DND-41 (cell line): ENCODE data around the gene CDKN2B-AS1.

ENCODE experiments used
- ATAC-seq: fragments of 200-7000 bp; cut with Tn5 transposase; 3 replicates; pipeline ENCODE4 v1.9.1; 2021; ENCODE audit warnings: low read depth; ENCODE audit not compliant: insufficient read depth
- DNase-seq: peaks from one replicate; pipeline ENCODE4 v3.0.0-alpha.2; 2020
- H2AFZ ChIP-seq: 2 replicates; pipeline ENCODE4 v1.6.0; 2012; ENCODE audit warnings: low read depth, low read length
- H3K27ac ChIP-seq: 2 replicates; pipeline ENCODE4 v1.5.1; 2012; ENCODE audit warnings: low read length, inconsistent platforms
- H3K27me3 ChIP-seq: fragments of 200-600 bp; sonication (generic); 2 replicates; pipeline ENCODE4 v1.6.0; 2012; ENCODE audit warnings: low read length, mild to moderate bottlenecking, inconsistent platforms; ENCODE audit not compliant: insufficient read depth, poor library complexity
- H3K36me3 ChIP-seq: 2 replicates; pipeline ENCODE4 v1.5.1; 2012; ENCODE audit warnings: low read length, inconsistent platforms; ENCODE audit not compliant: insufficient read depth
- H3K4me1 ChIP-seq: 2 replicates; pipeline ENCODE4 v1.5.1; 2012; ENCODE audit warnings: mild to moderate bottlenecking, low read length; ENCODE audit not compliant: insufficient read depth
- H3K4me2 ChIP-seq: 2 replicates; pipeline ENCODE4 v1.6.0; 2012; ENCODE audit warnings: mild to moderate bottlenecking, moderate library complexity, low read length, inconsistent platforms; ENCODE audit not compliant: insufficient read depth
- H3K4me3 ChIP-seq, 2 experiments: fragments of 200-600 bp in 1 of 2; shearing (Covaris generic) in 1 of 2; 2 replicates each; pipeline ENCODE4 v1.5.1; 2012 to 2016; ENCODE audit warnings: inconsistent platforms in 2 of 2, low read length in 2 of 2, mild to moderate bottlenecking in 2 of 2, low read depth in 1 of 2, moderate library complexity in 1 of 2
- H3K79me2 ChIP-seq: 2 replicates; pipeline ENCODE4 v1.6.0; 2012; ENCODE audit warnings: low read length, inconsistent platforms; ENCODE audit not compliant: insufficient read depth
- H3K9ac ChIP-seq: 2 replicates; pipeline ENCODE4 v1.6.0; 2012; ENCODE audit warnings: low read depth, mild to moderate bottlenecking, inconsistent platforms, low read length, moderate library complexity
- H3K9me3 ChIP-seq: 2 replicates; pipeline ENCODE4 v1.5.1; 2012; ENCODE audit warnings: low read length, moderate library complexity, mild to moderate bottlenecking, inconsistent platforms; ENCODE audit not compliant: insufficient read depth, severe bottlenecking
- H4K20me1 ChIP-seq: 2 replicates; pipeline ENCODE4 v1.6.0; 2012; ENCODE audit warnings: low read length; ENCODE audit not compliant: insufficient read depth
- CTCF ChIP-seq: IDR thresholded peaks from 2 replicates; pipeline ENCODE4 v1.5.1; 2012; ENCODE audit warnings: borderline replicate concordance, low read length, moderate library complexity, mild to moderate bottlenecking; ENCODE audit not compliant: poor library complexity, severe bottlenecking; ENCODE audit errors: extremely low read depth
- EZH2 ChIP-seq: IDR thresholded peaks from 3 replicates; pipeline ENCODE4 v1.6.1; 2012; ENCODE audit warnings: borderline replicate concordance, low read depth, mild to moderate bottlenecking, moderate library complexity, low read length, inconsistent platforms; ENCODE audit not compliant: severe bottlenecking

Gene CDKN2B-AS1

GRCh38 chr9:21968331-21969010 is 26.1 kb upstream of the CDKN2B-AS1 start:
- Histone ChIP-seq H3K36me3 (peaks cover 67% of the 10 kb centered on the region), H3K4me3 (no peak overlapping the region), H2AFZ (no peak overlapping the region), H3K4me2 (no peak overlapping the region), H3K27me3 (no peaks in the 10 kb centered on the region), H3K9me3 (no peaks in the 10 kb centered on the region), H4K20me1 (peaks cover 20% of the 10 kb centered on the region), H3K4me1 (peaks cover 18% of the 10 kb centered on the region), H3K27ac (no peak overlapping the region), H3K79me2 (peaks cover 43% of the 10 kb centered on the region), H3K9ac (no peak overlapping the region)
- no peak for ATAC-seq
- TF ChIP-seq CTCF, result no peak
- TF ChIP-seq EZH2, result no peak
- DNase-seq, result no peak

GRCh38 chr9:21969011-21969940 is 25.3 kb upstream of the CDKN2B-AS1 start:
- H3K4me2 ChIP-seq, result no peak overlapping the region
- H3K9me3 ChIP-seq, result no peaks in the 10 kb centered on the region
- H3K4me3 ChIP-seq, result no peak overlapping the region
- peaks cover 51% of the 10 kb centered on the region for H3K79me2 ChIP-seq
- TF ChIP-seq CTCF, result no peak
- TF ChIP-seq EZH2, result no peak
- no peak overlapping the region for H3K27ac ChIP-seq
- H3K36me3 ChIP-seq, result peaks cover 67% of the 10 kb centered on the region
- no peak overlapping the region for H3K9ac ChIP-seq
- H4K20me1 ChIP-seq, result peaks cover 20% of the 10 kb centered on the region
- no peak overlapping the region for H2AFZ ChIP-seq
- DNase-seq, result no peak
- H3K27me3 ChIP-seq, result no peaks in the 10 kb centered on the region
- peaks cover 21% of the 10 kb centered on the region for H3K4me1 ChIP-seq
- ATAC-seq, result no peak

GRCh38 chr9:21969951-21970799 is 24.4 kb upstream of the CDKN2B-AS1 start:
- Histone ChIP-seq H3K36me3 (peaks cover 67% of the 10 kb centered on the region), H3K4me3 (no peak overlapping the region), H3K4me2 (no peak overlapping the region), H2AFZ (no peak overlapping the region), H3K27me3 (no peaks in the 10 kb centered on the region), H3K27ac (no peak overlapping the region), H4K20me1 (peaks cover 20% of the 10 kb centered on the region), H3K9me3 (no peaks in the 10 kb centered on the region), H3K9ac (no peak overlapping the region), H3K4me1 (peaks cover 21% of the 10 kb centered on the region), H3K79me2 (peaks cover 58% of the 10 kb centered on the region)
- DNase-seq (no peak), ATAC-seq (no peak)
- TF ChIP-seq EZH2, result no peak
- no peak for TF ChIP-seq CTCF
